Endothelial cell of umbilical vein (primary cell): ENCODE results near the gene RTN4IP1. TPM values are rescaled to one million over a fixed set of nuclear protein-coding genes. Genes with fewer than 3 reads are reported as not detected.

Source experiments
- BruUV-seq: library from RNA; stranded (reverse); fragments of 400-500 nt; replicated peaks from 2 replicates; lab custom pipeline; 2021; lab: Mats Ljungman, UMichigan
- CTCF ChIA-PET: fragments of 300-600, 350-600 bp; sonication (Branson Sonifier 250); formaldehyde crosslinking; loops from one replicate; lab custom pipeline; 2021; ENCODE audit warnings: antibody characterized with exemption, inconsistent platforms; lab: Charles Lee
- POLR2A ChIA-PET: fragments of 300-600, 350-600 bp; sonication (Branson Sonifier 250); formaldehyde crosslinking; loops from one replicate; lab custom pipeline; 2021; ENCODE audit warnings: antibody characterized with exemption, inconsistent platforms; lab: Charles Lee
- DNase-seq: peaks from one replicate; pipeline ENCODE4 v3.0.0-alpha.2; 2011; ENCODE audit warnings: low read depth, low spot score
- FAIRE-seq: peaks from 2 replicates; lab custom pipeline; 2011; peaks lifted over from hg19 to GRCh38; lab: Jason Lieb, UNC
- H2AFZ ChIP-seq: 2 replicates; pipeline ENCODE4 v1.6.0; 2012; ENCODE audit warnings: low read depth, low read length, control low read depth, inconsistent platforms
- H3K27ac ChIP-seq: 2 replicates; pipeline ENCODE4 v1.5.1; 2011; ENCODE audit warnings: low read depth, mild to moderate bottlenecking, control low read depth, low read length, moderate library complexity; ENCODE audit not compliant: insufficient read depth
- H3K27me3 ChIP-seq, 2 experiments: 2 replicates each; pipeline versions ENCODE4 v1.6.0 to v1.6.1; 2011; ENCODE audit warnings: low read length in 2 of 2, mixed read lengths in 1 of 2; ENCODE audit not compliant: control insufficient read depth in 2 of 2, insufficient read depth in 2 of 2
- H3K36me3 ChIP-seq, 2 experiments: 2 replicates in 1 of 2; 3 replicates in 1 of 2; pipeline ENCODE4 v1.5.1; 2011; ENCODE audit warnings: low read length in 2 of 2, mild to moderate bottlenecking in 1 of 2, moderate library complexity in 1 of 2; ENCODE audit not compliant: control insufficient read depth in 2 of 2, insufficient read depth in 2 of 2; ENCODE audit errors: extremely low read depth in 1 of 2
- H3K4me1 ChIP-seq: 3 replicates; pipeline ENCODE4 v1.5.1; 2011; ENCODE audit warnings: mild to moderate bottlenecking, low read length; ENCODE audit not compliant: control insufficient read depth, insufficient read depth; ENCODE audit errors: extremely low read depth
- H3K4me2 ChIP-seq: 2 replicates; pipeline ENCODE4 v1.6.1; 2011; ENCODE audit warnings: low read length, control low read depth, mixed read lengths; ENCODE audit not compliant: insufficient read depth
- H3K4me3 ChIP-seq, 3 experiments: fragments of 200-600 bp in 1 of 3; sonication (generic), shearing (Covaris generic) in 1 of 3; replicated peaks in 1 of 3; 2 replicates each; pipeline ENCODE4 v1.5.1; 2011 to 2016; ENCODE audit warnings: control low read depth in 3 of 3, low read length in 3 of 3, mild to moderate bottlenecking in 2 of 3, inconsistent platforms in 1 of 3, low read depth in 1 of 3, moderate library complexity in 1 of 3; ENCODE audit not compliant: insufficient read depth in 1 of 3
- H3K79me2 ChIP-seq: 2 replicates; pipeline ENCODE4 v1.6.0; 2012; ENCODE audit warnings: low read length, inconsistent platforms; ENCODE audit not compliant: control insufficient read depth, insufficient read depth
- H3K9ac ChIP-seq: replicated peaks from 2 replicates; pipeline ENCODE3; 2011; ENCODE audit warnings: low read length, control low read depth; ENCODE audit not compliant: insufficient read depth; ENCODE audit errors: extremely low read depth
- H3K9me1 ChIP-seq: replicated peaks from 3 replicates; pipeline ENCODE4 v1.6.0; 2011; ENCODE audit warnings: mild to moderate bottlenecking, low read length; ENCODE audit not compliant: control insufficient read depth, insufficient read depth; ENCODE audit errors: extremely low read depth
- H3K9me3 ChIP-seq: replicated peaks from 2 replicates; pipeline ENCODE4 v1.5.1; 2012; ENCODE audit warnings: low read length, inconsistent platforms; ENCODE audit not compliant: control insufficient read depth, insufficient read depth
- H4K20me1 ChIP-seq: replicated peaks from 2 replicates; pipeline ENCODE3; 2011; ENCODE audit warnings: mild to moderate bottlenecking, low read length; ENCODE audit not compliant: control insufficient read depth, insufficient read depth; ENCODE audit errors: extremely low read depth
- EZH2 ChIP-seq: IDR thresholded peaks from 2 replicates; pipeline ENCODE4 v1.6.1; 2012; ENCODE audit warnings: borderline replicate concordance, low read depth, mild to moderate bottlenecking, moderate library complexity, low read length, inconsistent platforms; ENCODE audit not compliant: severe bottlenecking
- FOS ChIP-seq: IDR thresholded peaks from 2 replicates; pipeline ENCODE4 v1.6.1; 2011; ENCODE audit warnings: mild to moderate bottlenecking, low read length, moderate library complexity, borderline replicate concordance; ENCODE audit not compliant: insufficient read depth
- GATA2 ChIP-seq: IDR thresholded peaks from 2 replicates; pipeline ENCODE4 v1.7.0; 2011; ENCODE audit warnings: low read depth, mild to moderate bottlenecking, moderate library complexity, mixed read lengths, low read length; ENCODE audit not compliant: insufficient read length, insufficient read depth
- JUN ChIP-seq: IDR thresholded peaks from 2 replicates; pipeline ENCODE4 v1.6.1; 2011; ENCODE audit warnings: borderline replicate concordance, low read depth; ENCODE audit not compliant: insufficient read length, insufficient read depth
- MYC ChIP-seq: IDR thresholded peaks from one replicate; pipeline ENCODE4 v1.6.1; 2011; ENCODE audit warnings: mild to moderate bottlenecking, low read depth, low read length
- POLR2A ChIP-seq: IDR thresholded peaks from 2 replicates; pipeline ENCODE4 v1.6.1; 2012; ENCODE audit warnings: low read depth, mild to moderate bottlenecking, control low read depth, low read length
- POLR2AphosphoS5 ChIP-seq: IDR thresholded peaks from 2 replicates; pipeline ENCODE4 v1.6.1; 2012; ENCODE audit warnings: low read depth, mild to moderate bottlenecking, control low read depth, low read length, moderate library complexity; ENCODE audit not compliant: insufficient read depth
- dilution Hi-C: fragments of 300-500 bp; cut with MboI; formaldehyde crosslinking; loops from one replicate; pipeline ENCODE4 v1.15.0; 2019; ENCODE audit warnings: low sequenced_read_pairs; ENCODE audit not compliant: extremely low pct_ligation_motif_present
- intact Hi-C: fragments of 100-400 bp; cut with micrococcal nuclease; formaldehyde crosslinking; loops from one replicate; pipeline ENCODE4 v1.10.0; 2022
- polyA plus RNA-seq, 4 experiments: library from polyadenylated mRNA; depleted of rRNA in 3 of 4; stranded (reverse) in 3 of 4; unstranded in 1 of 4; fragments of >200 nt; gene quantifications; 2 replicates each; pipeline versions ENCODE4 v1.2.1 to v1.2.3, GENCODE V29; 2011 to 2012; ENCODE audit warnings: missing spikeins in 1 of 4
- total RNA-seq: library from RNA; stranded (reverse); gene quantifications from 2 replicates; pipeline ENCODE4 v1.2.3, GENCODE V29; 2021
- TF ChIP-seq, protein P1 (sequence below): IDR thresholded peaks from 2 replicates; pipeline ENCODE4 v1.6.1; 2011; ENCODE audit not compliant: insufficient read depth, insufficient read length
- TF ChIP-seq, protein P2 (sequence below), 2 donors: IDR thresholded peaks; 1 replicate in 1 of 2; 2 replicates in 1 of 2; pipeline ENCODE4 v1.5.1; 2011; ENCODE audit warnings: low read length in 2 of 2, mild to moderate bottlenecking in 2 of 2, moderate library complexity in 2 of 2, control low read depth in 1 of 2, inconsistent platforms in 1 of 2, low read depth in 1 of 2; ENCODE audit not compliant: insufficient read depth in 1 of 2; ENCODE audit errors: extremely low read depth in 1 of 2

Gene RTN4IP1
- total and polyA plus RNA-seq, 2 donors (not counting 3 experiments of a cell fraction or from before 2014, with no cell fraction given), result 3.9 to 5.4 TPM

DNA sequence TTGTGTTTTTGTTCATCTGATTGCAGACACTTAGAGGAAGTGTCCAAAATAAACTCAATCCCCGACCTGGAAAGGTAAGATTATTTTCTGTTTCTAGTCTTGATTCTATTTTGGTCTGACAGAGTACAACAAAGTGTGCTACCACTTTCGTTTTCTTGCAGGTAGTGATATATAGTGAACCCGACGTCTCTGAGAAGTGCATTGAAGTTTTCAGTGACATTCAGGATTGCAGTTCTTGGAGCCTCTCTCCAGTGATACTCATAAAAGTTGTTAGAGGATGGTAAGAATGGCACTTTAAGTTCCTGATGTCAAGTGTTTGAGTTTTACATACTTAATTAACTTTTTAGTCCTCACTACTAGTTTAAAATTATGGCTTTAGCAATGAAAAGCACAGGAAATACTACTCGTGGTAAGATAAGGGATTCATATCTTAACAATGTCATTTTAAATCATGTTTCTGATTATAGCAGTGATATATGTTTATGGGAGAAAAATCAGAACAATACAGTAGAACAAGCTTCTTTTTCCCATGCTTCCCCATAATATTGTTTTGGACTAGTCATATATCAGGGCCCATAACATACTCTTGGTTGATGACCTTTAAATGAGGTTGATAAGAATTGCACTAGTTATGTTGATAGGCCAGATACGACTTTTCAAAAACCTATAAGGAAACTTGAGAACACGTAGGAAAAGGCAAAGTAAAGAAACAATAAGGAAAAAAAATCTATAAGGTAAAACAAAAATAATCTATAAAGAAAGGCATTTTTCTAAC is 104.0 kb downstream of the RTN4IP1 start:
- Histone ChIP-seq H4K20me1 (no peaks in the 10 kb centered on the region), H3K36me3 (no peaks in the 10 kb centered on the region), H3K9me3 (no peaks in the 10 kb centered on the region), H3K79me2 (no peaks in the 10 kb centered on the region), H3K9ac (peak overlapping the region; percentile 14), H3K4me3 (peak overlapping the region in 2 of 3 experiments; percentile 10 to 41), H3K9me1 (no peaks in the 10 kb centered on the region), H2AFZ (peak overlapping the region; percentile 29), H3K27ac (peak overlapping the region; percentile 31), H3K4me1 (peaks cover 43% of the 10 kb centered on the region), H3K27me3 (no peaks in the 10 kb centered on the region), H3K4me2 (peak overlapping the region; percentile 89)
- FAIRE-seq, result peak; percentile 67
- intact Hi-C loops, result loop anchor here (1.0 kb wide), 2 partner anchors 12 to 22 kb away; no protein-coding TSS in a partner anchor
- TF ChIP-seq POLR2A (no peak), JUN (no peak), EZH2 (no peak), GATA2 (no peak), FOS (no peak), POLR2AphosphoS5 (no peak), MYC (no peak)
- TF ChIP-seq, protein P1, sequence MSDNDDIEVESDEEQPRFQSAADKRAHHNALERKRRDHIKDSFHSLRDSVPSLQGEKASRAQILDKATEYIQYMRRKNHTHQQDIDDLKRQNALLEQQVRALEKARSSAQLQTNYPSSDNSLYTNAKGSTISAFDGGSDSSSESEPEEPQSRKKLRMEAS, result no peak
- TF ChIP-seq, protein P2, sequence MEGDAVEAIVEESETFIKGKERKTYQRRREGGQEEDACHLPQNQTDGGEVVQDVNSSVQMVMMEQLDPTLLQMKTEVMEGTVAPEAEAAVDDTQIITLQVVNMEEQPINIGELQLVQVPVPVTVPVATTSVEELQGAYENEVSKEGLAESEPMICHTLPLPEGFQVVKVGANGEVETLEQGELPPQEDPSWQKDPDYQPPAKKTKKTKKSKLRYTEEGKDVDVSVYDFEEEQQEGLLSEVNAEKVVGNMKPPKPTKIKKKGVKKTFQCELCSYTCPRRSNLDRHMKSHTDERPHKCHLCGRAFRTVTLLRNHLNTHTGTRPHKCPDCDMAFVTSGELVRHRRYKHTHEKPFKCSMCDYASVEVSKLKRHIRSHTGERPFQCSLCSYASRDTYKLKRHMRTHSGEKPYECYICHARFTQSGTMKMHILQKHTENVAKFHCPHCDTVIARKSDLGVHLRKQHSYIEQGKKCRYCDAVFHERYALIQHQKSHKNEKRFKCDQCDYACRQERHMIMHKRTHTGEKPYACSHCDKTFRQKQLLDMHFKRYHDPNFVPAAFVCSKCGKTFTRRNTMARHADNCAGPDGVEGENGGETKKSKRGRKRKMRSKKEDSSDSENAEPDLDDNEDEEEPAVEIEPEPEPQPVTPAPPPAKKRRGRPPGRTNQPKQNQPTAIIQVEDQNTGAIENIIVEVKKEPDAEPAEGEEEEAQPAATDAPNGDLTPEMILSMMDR (IDR thresholded peaks at IDR 0.05; ENCODE audit: extremely low read depth in 1 of 2, insufficient read depth in 1 of 2, low read depth in 1 of 2, low read length in 2 of 2), result no peak
- peak; percentile 70 for DNase-seq
- no TSS peak for BruUV-seq
- ChIA-PET CTCF (interaction anchor here (1.0 to 3.0 kb wide), 4 partner anchors 12 to 186 kb away, joined by 3 to 33 read pairs (median 4); no protein-coding TSS in a partner anchor), POLR2A (no interaction called here)
- dilution Hi-C loops, result no loop called here
